ENCODE data around the gene PID1.

The PID1 gene

GRCh38 chr2:229265727-229266126, 5.4 kb downstream of the PID1 start:
- in situ Hi-C loops (cut with HindIII; ENCODE audit: low sequenced_read_pairs) = loop anchor here (25.0 kb wide), 1 partner anchor 578 kb away; no protein-coding TSS in a partner anchor

GRCh38 chr2:229261599-229261998, 9.5 kb downstream of the PID1 start:
- in situ Hi-C loops (cut with HindIII; ENCODE audit: low sequenced_read_pairs) = loop anchor here (25.0 kb wide), 1 partner anchor 574 kb away; no protein-coding TSS in a partner anchor

- in situ Hi-C loops (cut with HindIII; ENCODE audit: low sequenced_read_pairs) = loop anchor here (25.0 kb wide), 1 partner anchor 574 kb away; no protein-coding TSS in a partner anchor
Measured at GRCh38 chr2:229261076-229261475, 10.0 kb downstream of the PID1 start.

GRCh38 chr2:229257985-229258384, 13.1 kb downstream of the PID1 start:
- in situ Hi-C loops (cut with HindIII; ENCODE audit: low sequenced_read_pairs) = loop anchor here (25.0 kb wide), 1 partner anchor 571 kb away; no protein-coding TSS in a partner anchor

- in situ Hi-C loops (cut with HindIII; ENCODE audit: low sequenced_read_pairs) = loop anchor here (25.0 kb wide), 1 partner anchor 569 kb away; no protein-coding TSS in a partner anchor
Measured at GRCh38 chr2:229256376-229256775, 14.7 kb downstream of the PID1 start.

- in situ Hi-C loops (cut with HindIII; ENCODE audit: low sequenced_read_pairs) = loop anchor here (25.0 kb wide), 1 partner anchor 567 kb away; no protein-coding TSS in a partner anchor
Measured at GRCh38 chr2:229254206-229254605, 16.9 kb downstream of the PID1 start.

GRCh38 chr2:229252996-229253395, 18.1 kb downstream of the PID1 start:
- in situ Hi-C loops (cut with HindIII; ENCODE audit: low sequenced_read_pairs) = loop anchor here (25.0 kb wide), 1 partner anchor 566 kb away; no protein-coding TSS in a partner anchor

- in situ Hi-C loops (cut with HindIII; ENCODE audit: low sequenced_read_pairs) = loop anchor here (25.0 kb wide), 1 partner anchor 565 kb away; no protein-coding TSS in a partner anchor
Measured at GRCh38 chr2:229252280-229252679, 18.8 kb downstream of the PID1 start.

GRCh38 chr2:229249536-229249935, 21.6 kb downstream of the PID1 start:
- in situ Hi-C loops (cut with HindIII; ENCODE audit: low sequenced_read_pairs) = no loop called here

- in situ Hi-C loops (cut with HindIII; ENCODE audit: low sequenced_read_pairs) = no loop called here
Measured at GRCh38 chr2:229246334-229246733, 24.8 kb downstream of the PID1 start.

GRCh38 chr2:229244975-229245374, 26.1 kb downstream of the PID1 start:
- in situ Hi-C loops (cut with HindIII; ENCODE audit: low sequenced_read_pairs) = no loop called here

- in situ Hi-C loops (cut with HindIII; ENCODE audit: low sequenced_read_pairs) = no loop called here
Measured at GRCh38 chr2:229243890-229244560, 27.1 kb downstream of the PID1 start.

GRCh38 chr2:229240984-229241491, 30.0 kb downstream of the PID1 start:
- in situ Hi-C loops (cut with HindIII; ENCODE audit: low sequenced_read_pairs) = no loop called here

- in situ Hi-C loops (cut with HindIII; ENCODE audit: low sequenced_read_pairs) = no loop called here
Measured at GRCh38 chr2:229239021-229239420, 32.1 kb downstream of the PID1 start.

GRCh38 chr2:229237270-229237669, 33.8 kb downstream of the PID1 start:
- in situ Hi-C loops (cut with HindIII; ENCODE audit: low sequenced_read_pairs) = no loop called here

- in situ Hi-C loops (cut with HindIII; ENCODE audit: low sequenced_read_pairs) = no loop called here
Measured at GRCh38 chr2:229235131-229235914, 35.8 kb downstream of the PID1 start.

- in situ Hi-C loops (cut with HindIII; ENCODE audit: low sequenced_read_pairs) = no loop called here
Measured at GRCh38 chr2:229231885-229232284, 39.2 kb downstream of the PID1 start.

GRCh38 chr2:229231328-229231868, 39.7 kb downstream of the PID1 start:
- in situ Hi-C loops (cut with HindIII; ENCODE audit: low sequenced_read_pairs) = no loop called here

- in situ Hi-C loops (cut with HindIII; ENCODE audit: low sequenced_read_pairs) = no loop called here
Measured at GRCh38 chr2:229230911-229231310, 40.2 kb downstream of the PID1 start.

- in situ Hi-C loops (cut with HindIII; ENCODE audit: low sequenced_read_pairs) = no loop called here
Measured at GRCh38 chr2:229230256-229230655, 40.8 kb downstream of the PID1 start.

- in situ Hi-C loops (cut with HindIII; ENCODE audit: low sequenced_read_pairs) = no loop called here
Measured at GRCh38 chr2:229226382-229226781, 44.7 kb downstream of the PID1 start.

Data from endothelial cell of hepatic sinusoid (primary cell).